ENCODE measurements around the gene GPR137B.
A peak's percentile ranks its signal among the peaks of the same experiment; 100 is the strongest.
"Not testable (repeated sequence)": the region's sequence is repeated elsewhere in the genome, so short reads cannot be mapped to it uniquely, and the experiment has no call there.

Gene GPR137B

GRCh38 chr1:236155841-236156503 lies 13.6 kb downstream of the GPR137B start:
- H3K4me3 ChIP-seq (ENCODE audit: low read length): peak overlapping the region; percentile 56
- peaks cover 58% of the 10 kb centered on the region for H3K4me1 ChIP-seq (ENCODE audit: control insufficient read depth, low read length)
- H4K20me1 ChIP-seq (ENCODE audit: control insufficient read depth, insufficient read depth, low read depth, low read length): peaks cover 10% of the 10 kb centered on the region; the same call in 1 of the 2 replicates
- no peak for TF ChIP-seq EZH2phosphoT487 (IDR thresholded peaks at IDR 0.05; ENCODE audit: borderline replicate concordance, low read length)
- TF ChIP-seq CTCF (IDR thresholded peaks at IDR 0.05; ENCODE audit: low read depth, low read length, poor library complexity, severe bottlenecking): no peak
- H3K9me2 ChIP-seq (replicated peaks; ENCODE audit: control insufficient read depth, low read length): no peaks in the 10 kb centered on the region
- H3K79me2 ChIP-seq (ENCODE audit: control insufficient read depth, low read length): peaks cover 5% of the 10 kb centered on the region; the same call in 1 of the 2 replicates
- peak overlapping the region; percentile 62; the same call in 1 of the 2 replicates for H3K27ac ChIP-seq (ENCODE audit: low read depth, low read length)
- no peaks in the 10 kb centered on the region for H3K27me3 ChIP-seq (ENCODE audit: control insufficient read depth, low read length)
- peaks cover 10% of the 10 kb centered on the region for H3F3A ChIP-seq (ENCODE audit: control insufficient read depth, insufficient read depth)
- H3K9me3 ChIP-seq (ENCODE audit: control insufficient read depth, insufficient read depth, low read length): peaks cover 2% of the 10 kb centered on the region
- H3K4me2 ChIP-seq (ENCODE audit: low read length): peak overlapping the region; percentile 62
- no peaks in the 10 kb centered on the region for H3K36me3 ChIP-seq (ENCODE audit: control insufficient read depth, low read length)

GRCh38 chr1:236156512-236157208 lies 14.3 kb downstream of the GPR137B start:
- Histone ChIP-seq H3K36me3 (ENCODE audit: control insufficient read depth, low read length) (no peaks in the 10 kb centered on the region), H3K27me3 (ENCODE audit: control insufficient read depth, low read length) (no peaks in the 10 kb centered on the region), H3K4me2 (ENCODE audit: low read length) (peak overlapping the region; percentile 62), H3K4me1 (ENCODE audit: control insufficient read depth, low read length) (peaks cover 58% of the 10 kb centered on the region), H3K79me2 (ENCODE audit: control insufficient read depth, low read length) (peaks cover 5% of the 10 kb centered on the region; the same call in 1 of the 2 replicates), H4K20me1 (ENCODE audit: control insufficient read depth, insufficient read depth, low read depth, low read length) (peaks cover 10% of the 10 kb centered on the region; the same call in 1 of the 2 replicates), H3K4me3 (ENCODE audit: low read length) (peak overlapping the region; percentile 56), H3K9me2 (replicated peaks; ENCODE audit: control insufficient read depth, low read length) (no peaks in the 10 kb centered on the region), H3F3A (ENCODE audit: control insufficient read depth, insufficient read depth) (peaks cover 10% of the 10 kb centered on the region), H3K27ac (ENCODE audit: low read depth, low read length) (peak overlapping the region; percentile 62), H3K9me3 (ENCODE audit: control insufficient read depth, insufficient read depth, low read length) (peaks cover 8% of the 10 kb centered on the region)
- TF ChIP-seq CTCF (IDR thresholded peaks at IDR 0.05; ENCODE audit: low read depth, low read length, poor library complexity, severe bottlenecking): no peak
- no peak for TF ChIP-seq EZH2phosphoT487 (IDR thresholded peaks at IDR 0.05; ENCODE audit: borderline replicate concordance, low read length)

GRCh38 chr1:236158072-236158471 lies 15.7 kb downstream of the GPR137B start:
- not testable (repeated sequence) for H3F3A ChIP-seq (ENCODE audit: control insufficient read depth, insufficient read depth); H3K36me3 ChIP-seq (ENCODE audit: control insufficient read depth, low read length); H3K79me2 ChIP-seq (ENCODE audit: control insufficient read depth, low read length); H3K27me3 ChIP-seq (ENCODE audit: control insufficient read depth, low read length); H3K9me2 ChIP-seq (replicated peaks; ENCODE audit: control insufficient read depth, low read length); H4K20me1 ChIP-seq (ENCODE audit: control insufficient read depth, insufficient read depth, low read depth, low read length)
- Histone ChIP-seq H3K4me2 (ENCODE audit: low read length) (peak overlapping the region; percentile 62), H3K4me3 (ENCODE audit: low read length) (peak overlapping the region; percentile 56; the same call in 1 of the 2 replicates), H3K4me1 (ENCODE audit: control insufficient read depth, low read length) (peaks cover 60% of the 10 kb centered on the region), H3K9me3 (ENCODE audit: control insufficient read depth, insufficient read depth, low read length) (peaks cover 19% of the 10 kb centered on the region), H3K27ac (ENCODE audit: low read depth, low read length) (0 out of 2 replicates have a peak overlapping the region, but pooled peaks have one; percentile 62)

GRCh38 chr1:236158719-236159118 lies 16.4 kb downstream of the GPR137B start:
- peaks cover 8% of the 10 kb centered on the region for H3F3A ChIP-seq (ENCODE audit: control insufficient read depth, insufficient read depth)
- H3K4me2 ChIP-seq (ENCODE audit: low read length): peak overlapping the region; percentile 62
- TF ChIP-seq CTCF (IDR thresholded peaks at IDR 0.05; ENCODE audit: low read depth, low read length, poor library complexity, severe bottlenecking): no peak
- TF ChIP-seq EZH2phosphoT487 (IDR thresholded peaks at IDR 0.05; ENCODE audit: borderline replicate concordance, low read length): no peak
- peaks cover 24% of the 10 kb centered on the region for H3K9me3 ChIP-seq (ENCODE audit: control insufficient read depth, insufficient read depth, low read length)
- H3K27me3 ChIP-seq (ENCODE audit: control insufficient read depth, low read length): no peaks in the 10 kb centered on the region
- H3K4me1 ChIP-seq (ENCODE audit: control insufficient read depth, low read length): peaks cover 66% of the 10 kb centered on the region
- peaks cover 2% of the 10 kb centered on the region; the same call in 1 of the 2 replicates for H3K36me3 ChIP-seq (ENCODE audit: control insufficient read depth, low read length)
- H4K20me1 ChIP-seq (ENCODE audit: control insufficient read depth, insufficient read depth, low read depth, low read length): peaks cover 10% of the 10 kb centered on the region; the same call in 1 of the 2 replicates
- no peaks in the 10 kb centered on the region for H3K9me2 ChIP-seq (replicated peaks; ENCODE audit: control insufficient read depth, low read length)
- H3K79me2 ChIP-seq (ENCODE audit: control insufficient read depth, low read length): peaks cover 5% of the 10 kb centered on the region; the same call in 1 of the 2 replicates
- 0 out of 2 replicates have a peak overlapping the region, but pooled peaks have one; percentile 19 for H3K27ac ChIP-seq (ENCODE audit: low read depth, low read length)
- peak overlapping the region; percentile 34 for H3K4me3 ChIP-seq (ENCODE audit: low read length)
